Body of pancreas (tissue), 4 donors: ENCODE results near the gene CDHR5. TPM values are rescaled to one million over a fixed set of nuclear protein-coding genes. Genes with fewer than 3 reads are reported as not detected.

Experiments
- ATAC-seq: fragments of 150-250 bp; one replicate; pipeline ENCODE4 v1.9.1; 2016
- DNase-seq, 4 donors: peaks; one replicate each; pipeline ENCODE4 v3.0.0-alpha.2; 2019
- H3K27ac ChIP-seq, 4 donors: fragments of 200-600 bp; sonication (generic); 1 replicate in 3 of 4; 2 replicates in 1 of 4; pipeline versions ENCODE4 v1.5.1 to v1.6.1; 2016 to 2019; ENCODE audit warnings: mild to moderate bottlenecking in 1 of 4, mixed read lengths in 1 of 4, moderate library complexity in 1 of 4
- H3K27me3 ChIP-seq, 2 donors: fragments of 200-600 bp; sonication (generic); one replicate each; pipeline ENCODE4 v1.6.0; 2016; ENCODE audit warnings: mild to moderate bottlenecking in 1 of 2
- H3K36me3 ChIP-seq, 2 donors: fragments of 200-600 bp; sonication (generic); replicated peaks in 1 of 2; 2 replicates each; pipeline ENCODE4 v1.5.1; 2016; ENCODE audit warnings: low read depth in 2 of 2; ENCODE audit not compliant: insufficient read depth in 1 of 2
- H3K4me1 ChIP-seq: fragments of 200-600 bp; sonication (generic); one replicate; pipeline ENCODE4 v1.6.0; 2016
- H3K4me3 ChIP-seq, 2 donors: fragments of 200-600 bp; sonication (generic); 1 replicate in 1 of 2; 2 replicates in 1 of 2; pipeline ENCODE4 v1.5.1; 2016 to 2019
- H3K9me3 ChIP-seq, 3 donors: fragments of 200-600 bp; sonication (generic); 1 replicate in 2 of 3; 2 replicates in 1 of 3; pipeline ENCODE4 v1.5.1; 2016
- POLR2A ChIP-seq, 3 donors: fragments of 450-650 bp; IDR thresholded peaks; one replicate each; pipeline ENCODE4 v1.6.1; 2016; ENCODE audit warnings: antibody characterized with exemption in 3 of 3, mild to moderate bottlenecking in 2 of 3
- WGBS, 2 donors: methylation state at CpG; one replicate each; pipeline ENCODE4 v1.1.5; 2017; 5-methylcytosine and 5-hydroxymethylcytosine counted together
- intact Hi-C: fragments of 100-400 bp; cut with DNase I; formaldehyde crosslinking; loops from one replicate; pipeline ENCODE4 v1.15.1; 2023
- total RNA-seq, 2 donors: library from RNA; depleted of rRNA; stranded (reverse); fragments of >200 nt; gene quantifications; one replicate each; pipeline ENCODE4 v1.1.0, GENCODE V29; 2016
- TF ChIP-seq, protein P1 (sequence below), 7 experiments: fragments of 450-650 bp in 4 of 7; fragments of 200-600 bp in 3 of 7; sonication (generic) in 3 of 7; IDR thresholded peaks; one replicate each; pipeline ENCODE4 v1.5.1; 2016 to 2019; ENCODE audit warnings: antibody characterized with exemption in 7 of 7

Gene CDHR5
- total RNA-seq, 2 donors from 2014 or later, result 14.5 TPM; not detected in 1

DNA sequence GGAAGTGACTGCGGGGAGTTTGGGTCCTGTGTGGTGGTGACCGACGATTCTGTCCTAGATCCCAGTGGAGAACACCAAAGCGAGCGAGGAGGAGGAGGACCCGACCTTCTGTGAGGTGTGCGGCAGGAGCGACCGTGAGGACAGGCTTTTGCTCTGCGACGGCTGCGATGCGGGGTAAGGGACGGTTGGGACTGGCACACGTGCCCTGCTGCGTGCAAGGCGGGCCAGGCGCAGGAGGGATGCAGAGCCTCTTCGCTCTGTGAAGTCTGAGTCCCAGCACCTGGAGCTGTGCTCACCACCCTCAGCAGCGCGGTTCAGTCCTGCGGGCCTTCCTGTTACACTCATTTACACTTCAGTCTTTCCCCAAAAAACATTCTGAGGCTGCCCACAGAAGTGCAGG is 32.3 kb downstream of the CDHR5 start:
- DNase-seq, result no peak
- TF ChIP-seq, protein P1, sequence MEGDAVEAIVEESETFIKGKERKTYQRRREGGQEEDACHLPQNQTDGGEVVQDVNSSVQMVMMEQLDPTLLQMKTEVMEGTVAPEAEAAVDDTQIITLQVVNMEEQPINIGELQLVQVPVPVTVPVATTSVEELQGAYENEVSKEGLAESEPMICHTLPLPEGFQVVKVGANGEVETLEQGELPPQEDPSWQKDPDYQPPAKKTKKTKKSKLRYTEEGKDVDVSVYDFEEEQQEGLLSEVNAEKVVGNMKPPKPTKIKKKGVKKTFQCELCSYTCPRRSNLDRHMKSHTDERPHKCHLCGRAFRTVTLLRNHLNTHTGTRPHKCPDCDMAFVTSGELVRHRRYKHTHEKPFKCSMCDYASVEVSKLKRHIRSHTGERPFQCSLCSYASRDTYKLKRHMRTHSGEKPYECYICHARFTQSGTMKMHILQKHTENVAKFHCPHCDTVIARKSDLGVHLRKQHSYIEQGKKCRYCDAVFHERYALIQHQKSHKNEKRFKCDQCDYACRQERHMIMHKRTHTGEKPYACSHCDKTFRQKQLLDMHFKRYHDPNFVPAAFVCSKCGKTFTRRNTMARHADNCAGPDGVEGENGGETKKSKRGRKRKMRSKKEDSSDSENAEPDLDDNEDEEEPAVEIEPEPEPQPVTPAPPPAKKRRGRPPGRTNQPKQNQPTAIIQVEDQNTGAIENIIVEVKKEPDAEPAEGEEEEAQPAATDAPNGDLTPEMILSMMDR (IDR thresholded peaks at IDR 0.05), result no peak
- no peak for TF ChIP-seq POLR2A (IDR thresholded peaks at IDR 0.05)
- no peak for ATAC-seq
- no peaks in the 10 kb centered on the region for H3K4me1 ChIP-seq
- no peak overlapping the region for H3K4me3 ChIP-seq
- peaks cover 18 to 38% of the 10 kb centered on the region in 2 donors for H3K36me3 ChIP-seq
- no peaks in the 10 kb centered on the region for H3K27me3 ChIP-seq
- 92 to 97% methylated on average over 22 of the region's 22 CpGs for WGBS, 2 donors
- intact Hi-C loops, result no loop called here
- H3K9me3 ChIP-seq, result no peaks in the 10 kb centered on the region
- no peak overlapping the region for H3K27ac ChIP-seq

DNA sequence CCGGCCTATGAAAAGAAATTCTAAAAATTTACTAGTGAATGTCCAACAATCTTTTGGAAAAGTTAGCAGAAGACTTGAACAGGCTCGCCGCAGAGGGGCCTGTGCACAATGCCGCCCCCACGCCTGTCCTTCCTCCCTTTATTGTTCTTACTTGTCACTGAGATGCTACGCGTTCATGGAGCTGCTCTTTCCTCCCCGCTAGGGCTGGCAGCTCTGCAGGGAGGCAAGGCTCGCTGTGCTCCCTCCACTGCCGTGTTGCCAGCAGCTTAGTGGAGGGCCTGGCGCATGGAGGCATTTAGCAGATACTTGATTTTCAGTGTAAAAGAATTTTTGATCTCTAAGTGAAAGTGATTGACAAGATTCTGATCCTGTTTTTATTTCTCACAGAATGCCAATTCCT is 33.8 kb downstream of the CDHR5 start:
- 79 to 86% methylated on average over 11 of the region's 11 CpGs for WGBS, 2 donors
- Histone ChIP-seq H3K9me3 (no peaks in the 10 kb centered on the region), H3K27ac (no peak overlapping the region), H3K27me3 (no peaks in the 10 kb centered on the region), H3K4me3 (no peak overlapping the region), H3K36me3 (peaks cover 18 to 43% of the 10 kb centered on the region in 2 donors), H3K4me1 (no peaks in the 10 kb centered on the region)
- TF ChIP-seq, protein P1 (IDR thresholded peaks at IDR 0.05), result no peak
- TF ChIP-seq POLR2A (IDR thresholded peaks at IDR 0.05), result no peak
- DNase-seq (no peak), ATAC-seq (no peak)
- intact Hi-C loops, result no loop called here

DNA sequence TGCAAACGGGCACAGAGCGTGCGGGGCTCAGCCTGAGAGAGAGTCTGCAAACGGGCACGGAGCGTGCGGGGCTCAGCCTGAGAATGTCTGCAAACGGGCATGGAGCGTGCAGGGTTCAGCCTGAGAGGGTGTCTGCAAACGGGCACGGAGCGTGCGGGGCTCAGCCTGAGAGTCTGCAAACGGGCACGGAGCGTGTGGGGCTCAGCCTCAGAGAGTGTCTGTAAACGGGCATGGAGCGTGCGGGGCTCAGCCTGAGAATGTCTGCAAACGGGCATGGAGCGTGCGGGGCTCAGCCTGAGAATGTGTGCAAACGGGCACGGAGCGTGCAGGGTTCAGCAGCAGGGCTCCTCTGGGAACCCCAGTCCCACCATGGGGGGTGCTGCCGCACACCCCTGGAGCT is 35.0 kb downstream of the CDHR5 start:
- no peak for TF ChIP-seq POLR2A (IDR thresholded peaks at IDR 0.05)
- TF ChIP-seq, protein P1 (IDR thresholded peaks at IDR 0.05), result no peak
- no peak overlapping the region for H3K4me3 ChIP-seq
- H3K36me3 ChIP-seq, result peaks cover 18 to 40% of the 10 kb centered on the region in 2 donors
- H3K9me3 ChIP-seq, result no peaks in the 10 kb centered on the region
- H3K27me3 ChIP-seq, result no peaks in the 10 kb centered on the region
- ATAC-seq (no peak), DNase-seq (no peak)
- WGBS, 2 donors, result 93 to 96% methylated on average over 25 to 26 of the region's 26 CpGs
- no peak overlapping the region for H3K27ac ChIP-seq
- H3K4me1 ChIP-seq, result no peaks in the 10 kb centered on the region
- intact Hi-C loops, result no loop called here

DNA sequence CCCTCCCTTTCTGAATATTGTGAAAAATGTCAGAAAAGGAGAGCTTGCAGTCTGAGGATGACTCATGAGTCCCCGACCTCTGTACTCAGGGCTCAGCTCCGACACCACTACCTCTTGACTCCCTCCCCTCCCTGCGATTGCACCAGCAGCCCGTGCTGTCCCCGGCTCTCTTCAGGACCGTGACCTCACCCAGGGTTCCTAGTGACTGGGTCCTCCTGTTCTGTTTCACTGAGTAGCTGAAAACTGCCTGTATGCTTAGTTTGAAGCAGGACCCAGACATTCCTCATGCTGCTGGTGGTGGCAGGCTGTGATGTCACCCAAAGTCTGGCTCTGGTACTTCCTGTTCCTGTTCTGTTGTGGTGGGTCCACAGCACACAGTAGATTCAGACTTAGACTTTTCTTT is 36.8 kb downstream of the CDHR5 start:
- 74 to 81% methylated on average over 6 of the region's 6 CpGs for WGBS, 2 donors
- Histone ChIP-seq H3K27me3 (no peaks in the 10 kb centered on the region), H3K9me3 (no peaks in the 10 kb centered on the region), H3K27ac (peak overlapping the region in 1 of 4 donors; percentile 43), H3K36me3 (peaks cover 6 to 33% of the 10 kb centered on the region in 2 donors), H3K4me1 (no peaks in the 10 kb centered on the region), H3K4me3 (no peak overlapping the region)
- intact Hi-C loops, result no loop called here
- TF ChIP-seq, protein P1 (IDR thresholded peaks at IDR 0.05), result no peak
- no peak for TF ChIP-seq POLR2A (IDR thresholded peaks at IDR 0.05)
- peak in 1 of 4 donors; percentile 76 for DNase-seq
- peak; percentile 44 for ATAC-seq

DNA sequence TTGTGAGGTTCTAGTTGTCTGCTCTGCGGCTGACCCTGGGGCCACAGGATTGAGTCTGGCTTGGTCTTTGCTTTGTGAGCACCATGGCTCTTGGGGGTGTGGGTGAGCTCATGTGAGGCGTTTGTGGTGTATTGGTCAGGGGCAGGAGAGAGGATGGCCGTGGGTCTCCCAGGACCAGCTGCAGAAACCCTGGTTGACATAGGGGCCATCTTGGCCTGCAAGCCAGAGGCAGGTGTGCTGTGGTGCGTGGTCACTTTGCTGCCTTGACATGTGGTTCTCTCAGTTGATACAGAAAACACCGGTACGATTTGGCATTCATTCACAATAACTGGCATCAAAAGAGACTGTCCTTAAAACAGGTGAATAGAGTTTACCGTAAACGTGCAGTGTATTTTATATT is 37.2 kb downstream of the CDHR5 start:
- no peaks in the 10 kb centered on the region for H3K9me3 ChIP-seq
- ATAC-seq (no peak), DNase-seq (no peak)
- H3K36me3 ChIP-seq, result peaks cover 1 to 31% of the 10 kb centered on the region in 2 donors
- no peak overlapping the region for H3K4me3 ChIP-seq
- peak overlapping the region in 1 of 4 donors; percentile 43 for H3K27ac ChIP-seq
- no peaks in the 10 kb centered on the region for H3K27me3 ChIP-seq
- TF ChIP-seq, protein P1 (IDR thresholded peaks at IDR 0.05), result no peak
- 85 to 86% methylated on average over 7 to 8 of the region's 8 CpGs for WGBS, 2 donors
- intact Hi-C loops, result no loop called here
- no peaks in the 10 kb centered on the region for H3K4me1 ChIP-seq
